NCI-H2107 treated with DMSO at 0.1 percent for 48 hours (cell line): Measurements from ENCODE around the gene RNASE12.

Source experiments
- DNase-seq: peaks from one replicate; lab custom pipeline; 2025; ENCODE audit not compliant: unreplicated experiment; lab: John Stamatoyannopoulos, UW

RNASE12 gene

GRCh38 chr14:20546877-20547276 is 44.3 kb downstream of the RNASE12 start:
- no peak for DNase-seq
